Astrocyte (in vitro differentiated cells and primary cell): ENCODE measurements around the gene RNPC3. TPM values are rescaled to one million over a fixed set of nuclear protein-coding genes. Genes with fewer than 3 reads are reported as not detected.

Experiments
- DNase-seq: peaks from one replicate; pipeline ENCODE4 v3.0.0-alpha.2; 2010; ENCODE audit warnings: low read depth
- FAIRE-seq: peaks from 2 replicates; lab custom pipeline; 2011; peaks lifted over from hg19 to GRCh38; lab: Jason Lieb, UNC
- H2AFZ ChIP-seq: 2 replicates; pipeline ENCODE4 v1.6.0; 2012; ENCODE audit warnings: low read depth, low read length, inconsistent platforms
- H3K27ac ChIP-seq: 2 replicates; pipeline ENCODE4 v1.5.1; 2011; ENCODE audit warnings: low read depth, low read length, inconsistent platforms
- H3K27me3 ChIP-seq: 2 replicates; pipeline ENCODE4 v1.6.0; 2011; ENCODE audit warnings: low read length, inconsistent platforms; ENCODE audit not compliant: insufficient read depth
- H3K36me3 ChIP-seq: 2 replicates; pipeline ENCODE4 v1.5.1; 2011; ENCODE audit warnings: low read length, inconsistent platforms; ENCODE audit not compliant: insufficient read depth
- H3K4me1 ChIP-seq: 2 replicates; pipeline ENCODE4 v1.5.1; 2011; ENCODE audit warnings: low read length, inconsistent platforms; ENCODE audit not compliant: insufficient read depth
- H3K4me2 ChIP-seq: 2 replicates; pipeline ENCODE4 v1.6.0; 2012; ENCODE audit warnings: low read length, inconsistent platforms
- H3K4me3 ChIP-seq: 2 replicates; pipeline ENCODE4 v1.5.1; 2011; ENCODE audit warnings: low read depth, mild to moderate bottlenecking, low read length, inconsistent platforms; ENCODE audit not compliant: insufficient read depth
- H3K79me2 ChIP-seq: 2 replicates; pipeline ENCODE4 v1.6.0; 2012; ENCODE audit warnings: mild to moderate bottlenecking, low read length, inconsistent platforms; ENCODE audit not compliant: insufficient read depth
- H3K9ac ChIP-seq: 2 replicates; pipeline ENCODE4 v1.6.0; 2012; ENCODE audit warnings: mild to moderate bottlenecking, low read length, inconsistent platforms
- H3K9me3 ChIP-seq: 2 replicates; pipeline ENCODE4 v1.5.1; 2012; ENCODE audit warnings: low read depth, mild to moderate bottlenecking, low read length, inconsistent platforms; ENCODE audit not compliant: insufficient read depth
- H4K20me1 ChIP-seq: 2 replicates; pipeline ENCODE4 v1.6.0; 2012; ENCODE audit warnings: low read length, inconsistent platforms; ENCODE audit not compliant: insufficient read depth
- H3K27ac Mint-ChIP-seq: one replicate; pipeline ENCODE4 v1.8.0; 2021; ENCODE audit warnings: mild to moderate bottlenecking, mixed read lengths; ENCODE audit not compliant: unreplicated experiment
- H3K27me3 Mint-ChIP-seq: one replicate; pipeline ENCODE4 v1.8.0; 2021; ENCODE audit warnings: low read depth, mixed read lengths; ENCODE audit not compliant: unreplicated experiment
- H3K36me3 Mint-ChIP-seq: one replicate; pipeline ENCODE4 v1.8.0; 2021; ENCODE audit warnings: low read depth, mixed read lengths; ENCODE audit not compliant: unreplicated experiment
- H3K4me1 Mint-ChIP-seq: one replicate; pipeline ENCODE4 v1.8.0; 2021; ENCODE audit warnings: low read depth, mixed read lengths; ENCODE audit not compliant: unreplicated experiment
- H3K4me3 Mint-ChIP-seq: one replicate; pipeline ENCODE4 v1.8.0; 2021; ENCODE audit warnings: mild to moderate bottlenecking, moderate library complexity, mixed read lengths; ENCODE audit not compliant: unreplicated experiment
- H3K9me3 Mint-ChIP-seq: one replicate; pipeline ENCODE4 v1.8.0; 2021; ENCODE audit warnings: mild to moderate bottlenecking, mixed read lengths; ENCODE audit not compliant: unreplicated experiment
- EZH2 ChIP-seq: IDR thresholded peaks from 2 replicates; pipeline ENCODE4 v1.6.1; 2012; ENCODE audit warnings: mild to moderate bottlenecking, low read length, inconsistent platforms; ENCODE audit not compliant: insufficient read depth
- total RNA-seq: library from RNA; stranded (reverse); gene quantifications from 2 replicates; pipeline ENCODE4 v1.2.1, GENCODE V29; 2021
- TF ChIP-seq, protein P1 (sequence below): IDR thresholded peaks from 2 replicates; pipeline ENCODE4 v1.5.1; 2011; ENCODE audit warnings: low read depth, mild to moderate bottlenecking, inconsistent platforms, low read length, moderate library complexity; ENCODE audit not compliant: insufficient read depth

Gene RNPC3
- total RNA-seq, 1 donor from 2014 or later, result 12.7 TPM

DNA sequence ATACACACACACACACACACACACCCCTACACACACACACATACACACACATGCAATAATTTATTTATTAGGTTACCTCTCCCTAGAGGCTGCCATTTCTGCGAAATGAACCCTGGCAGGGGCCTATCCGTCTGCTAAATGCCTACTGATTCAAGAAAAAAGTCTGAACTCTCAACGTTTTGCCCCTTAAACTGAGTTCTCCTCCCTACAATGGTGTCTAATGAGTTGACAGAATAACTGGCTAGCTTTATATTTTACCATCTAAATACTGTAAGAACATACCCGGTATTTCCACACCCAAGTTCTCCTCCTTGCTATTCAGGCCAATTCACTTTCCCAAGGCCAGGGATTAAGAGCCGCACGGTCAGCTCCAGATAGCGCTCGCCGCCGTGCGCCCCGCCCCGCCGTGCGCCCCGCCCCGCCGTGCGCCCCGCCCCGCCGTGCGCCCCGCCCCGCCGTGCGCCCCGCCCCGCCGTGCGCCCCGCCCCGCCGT is 339 bp upstream of the RNPC3 start:
- peak overlapping the region; percentile 85 for H3K4me2 ChIP-seq
- Mint-ChIP-seq H3K36me3 (no peaks in the 10 kb centered on the region), H3K9me3 (no peaks in the 10 kb centered on the region), H3K27ac (peak overlapping the region; percentile 44), H3K4me3 (peak overlapping the region; percentile 82), H3K4me1 (peaks cover 12% of the 10 kb centered on the region), H3K27me3 (no peaks in the 10 kb centered on the region)
- FAIRE-seq (no peak), DNase-seq (peak; percentile 24)
- peak overlapping the region; percentile 50 for H3K27ac ChIP-seq
- peak overlapping the region; percentile 59 for H3K4me3 ChIP-seq
- peak overlapping the region; percentile 67 for H2AFZ ChIP-seq
- peaks cover under 1% of the 10 kb centered on the region for H4K20me1 ChIP-seq
- peaks cover 37% of the 10 kb centered on the region for H3K79me2 ChIP-seq
- TF ChIP-seq, protein P1, sequence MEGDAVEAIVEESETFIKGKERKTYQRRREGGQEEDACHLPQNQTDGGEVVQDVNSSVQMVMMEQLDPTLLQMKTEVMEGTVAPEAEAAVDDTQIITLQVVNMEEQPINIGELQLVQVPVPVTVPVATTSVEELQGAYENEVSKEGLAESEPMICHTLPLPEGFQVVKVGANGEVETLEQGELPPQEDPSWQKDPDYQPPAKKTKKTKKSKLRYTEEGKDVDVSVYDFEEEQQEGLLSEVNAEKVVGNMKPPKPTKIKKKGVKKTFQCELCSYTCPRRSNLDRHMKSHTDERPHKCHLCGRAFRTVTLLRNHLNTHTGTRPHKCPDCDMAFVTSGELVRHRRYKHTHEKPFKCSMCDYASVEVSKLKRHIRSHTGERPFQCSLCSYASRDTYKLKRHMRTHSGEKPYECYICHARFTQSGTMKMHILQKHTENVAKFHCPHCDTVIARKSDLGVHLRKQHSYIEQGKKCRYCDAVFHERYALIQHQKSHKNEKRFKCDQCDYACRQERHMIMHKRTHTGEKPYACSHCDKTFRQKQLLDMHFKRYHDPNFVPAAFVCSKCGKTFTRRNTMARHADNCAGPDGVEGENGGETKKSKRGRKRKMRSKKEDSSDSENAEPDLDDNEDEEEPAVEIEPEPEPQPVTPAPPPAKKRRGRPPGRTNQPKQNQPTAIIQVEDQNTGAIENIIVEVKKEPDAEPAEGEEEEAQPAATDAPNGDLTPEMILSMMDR, result no peak
- TF ChIP-seq EZH2, result no peak
- H3K9ac ChIP-seq, result peak overlapping the region; percentile 67
- peaks cover 10% of the 10 kb centered on the region for H3K4me1 ChIP-seq
- H3K36me3 ChIP-seq, result no peaks in the 10 kb centered on the region
- no peaks in the 10 kb centered on the region for H3K27me3 ChIP-seq
- H3K9me3 ChIP-seq, result no peaks in the 10 kb centered on the region

GRCh38 chr1:103527331-103527730 is 1.8 kb downstream of the RNPC3 start:
- no peak for FAIRE-seq
- peak overlapping the region; percentile 99 for H3K4me3 Mint-ChIP-seq
- peaks cover 5% of the 10 kb centered on the region for H3K36me3 Mint-ChIP-seq
- Histone ChIP-seq H3K27ac (no peak overlapping the region), H3K9ac (peak overlapping the region; percentile 97), H2AFZ (no peak overlapping the region), H3K4me3 (peak overlapping the region; percentile 92), H3K79me2 (peaks cover 56% of the 10 kb centered on the region), H3K27me3 (no peaks in the 10 kb centered on the region), H3K9me3 (no peaks in the 10 kb centered on the region), H4K20me1 (peaks cover 15% of the 10 kb centered on the region), H3K36me3 (no peaks in the 10 kb centered on the region), H3K4me2 (peak overlapping the region; percentile 92), H3K4me1 (peaks cover 10% of the 10 kb centered on the region)
- DNase-seq, result no peak
- no peaks in the 10 kb centered on the region for H3K9me3 Mint-ChIP-seq
- peaks cover 12% of the 10 kb centered on the region for H3K4me1 Mint-ChIP-seq
- H3K27ac Mint-ChIP-seq, result peak overlapping the region; percentile 56
- H3K27me3 Mint-ChIP-seq, result no peaks in the 10 kb centered on the region
- no peak for TF ChIP-seq EZH2
- TF ChIP-seq, protein P1, result no peak

- Histone ChIP-seq H2AFZ (no peak overlapping the region), H3K27me3 (no peaks in the 10 kb centered on the region), H3K9ac (no peak overlapping the region), H3K27ac (no peak overlapping the region), H3K79me2 (peaks cover 71% of the 10 kb centered on the region), H3K36me3 (peaks cover 8% of the 10 kb centered on the region), H3K4me3 (no peak overlapping the region), H3K4me2 (no peak overlapping the region), H3K9me3 (no peaks in the 10 kb centered on the region), H4K20me1 (peaks cover 30% of the 10 kb centered on the region), H3K4me1 (peaks cover 9% of the 10 kb centered on the region)
- Mint-ChIP-seq H3K9me3 (no peaks in the 10 kb centered on the region), H3K27me3 (no peaks in the 10 kb centered on the region), H3K27ac (no peak overlapping the region), H3K4me3 (no peak overlapping the region), H3K36me3 (peaks cover 7% of the 10 kb centered on the region), H3K4me1 (peaks cover 11% of the 10 kb centered on the region)
- no peak for FAIRE-seq
- TF ChIP-seq, protein P1, result no peak
- TF ChIP-seq EZH2, result no peak
- DNase-seq, result peak; percentile 39
Measured at GRCh38 chr1:103529746-103530145, 4.2 kb downstream of the RNPC3 start.
